HepG2 (cell line): Measurements from ENCODE around the gene SYCE1L. TPM values are rescaled to one million over a fixed set of nuclear protein-coding genes. Genes with fewer than 3 reads are reported as not detected.

ENCODE experiments used
- BRD4 ChIP-seq: sonication (generic); formaldehyde crosslinking; IDR thresholded peaks from 2 replicates; pipeline ENCODE4 v1.4.0; 2020; ENCODE audit warnings: missing genetic modification reagents
- CERS6 ChIP-seq: sonication (generic); formaldehyde crosslinking; IDR thresholded peaks from 2 replicates; pipeline ENCODE4 v1.5.0; 2020; ENCODE audit warnings: missing genetic modification reagents
- HOXA3 ChIP-seq: sonication (generic); formaldehyde crosslinking; IDR thresholded peaks from 2 replicates; pipeline ENCODE4 v1.5.0; 2020; ENCODE audit warnings: missing genetic modification reagents
- PBX2 ChIP-seq: IDR thresholded peaks from 2 replicates; pipeline ENCODE4 v1.6.1; 2016; ENCODE audit warnings: control low read depth
- PHF20 ChIP-seq: sonication (generic); formaldehyde crosslinking; IDR thresholded peaks from 2 replicates; pipeline ENCODE4 v1.5.0; 2020; ENCODE audit warnings: mild to moderate bottlenecking, missing genetic modification reagents
- RFX5 ChIP-seq: IDR thresholded peaks from 2 replicates; pipeline ENCODE4 v1.6.1; 2011; ENCODE audit warnings: low read depth, low read length, improper control_type of control experiment
- ZBTB20 ChIP-seq: sonication (generic); formaldehyde crosslinking; IDR thresholded peaks from 2 replicates; pipeline ENCODE4 v1.8.1; 2023; ENCODE audit warnings: missing genetic modification reagents, low read depth, mild to moderate bottlenecking, borderline replicate concordance
- ZNF20 ChIP-seq: sonication (generic); formaldehyde crosslinking; IDR thresholded peaks from 2 replicates; pipeline ENCODE4 v1.4.0; 2020; ENCODE audit warnings: mild to moderate bottlenecking, moderate library complexity, missing genetic modification reagents
- ZNF24 ChIP-seq: fragments of 450-650 bp; IDR thresholded peaks from 2 replicates; pipeline ENCODE4 v1.6.1; 2017; ENCODE audit warnings: antibody characterized with exemption, mild to moderate bottlenecking
- ZNF652 ChIP-seq: IDR thresholded peaks from 2 replicates; pipeline ENCODE4 v1.6.1; 2016; ENCODE audit warnings: low read depth, borderline replicate concordance
- polyA plus RNA-seq, 8 experiments: library from polyadenylated mRNA; depleted of rRNA in 3 of 8; stranded (reverse) in 7 of 8; unstranded in 1 of 8; fragments of >200 nt; fragmentation: Illumina TruSeq in 4 of 8; extraction: Trizol in 4 of 8; gene quantifications; 2 replicates each; pipeline versions ENCODE4 v1.2.1 to v1.2.3, GENCODE V29; 2011 to 2016; ENCODE audit warnings: low read depth in 4 of 8, missing spikeins in 1 of 8, mixed read lengths in 1 of 8; ENCODE audit not compliant: insufficient read depth in 1 of 8
- total RNA-seq, 5 experiments: library from RNA; depleted of rRNA; stranded (reverse); fragments of >200 nt; fragmentation: Illumina TruSeq; extraction: Trizol; gene quantifications; 2 replicates each; pipeline ENCODE4 v1.2.3, GENCODE V29; 2016; ENCODE audit warnings: low read depth in 1 of 5
- TF ChIP-seq, protein P1 (sequence below): sonication (generic); formaldehyde crosslinking; IDR thresholded peaks from 2 replicates; pipeline ENCODE4 v1.5.1; 2020; ENCODE audit warnings: mild to moderate bottlenecking, missing genetic modification reagents, moderate library complexity
- TF ChIP-seq, protein P2 (sequence below): sonication (generic); IDR thresholded peaks from 2 replicates; pipeline ENCODE4 v1.6.1; 2016; ENCODE audit warnings: low read depth, borderline replicate concordance
- TF ChIP-seq, protein P3 (sequence below): sonication (generic); formaldehyde crosslinking; IDR thresholded peaks from 2 replicates; pipeline ENCODE4 v1.4.0; 2020; ENCODE audit warnings: missing genetic modification reagents
- TF ChIP-seq, protein P4 (sequence below): conservative IDR thresholded peaks from 2 replicates; pipeline ENCODE4 v1.6.1; 2018; ENCODE audit warnings: missing genetic modification reagents

SYCE1L gene
- total and polyA plus RNA-seq, 2 of the 13 experiments (the other 11 are each of a cell fraction or from before 2014, with no cell fraction given) = 0.22 TPM; not detected in 1

GRCh38 chr16:77191259-77191969 is 7.8 kb upstream of the SYCE1L start (continued):
- TF ChIP-seq PBX2 (CRISPR knock-in tag) (no peak), CERS6 (CRISPR knock-in tag) (no peak), ZNF20 (CRISPR knock-in tag) (peak; percentile 80; the same call in 1 of the 2 replicates), ZNF652 (CRISPR knock-in tag) (no peak), ZNF24 (no peak), RFX5 (no peak), BRD4 (CRISPR knock-in tag) (no peak), HOXA3 (no peak), ZBTB20 (CRISPR knock-in tag) (peak; percentile 13; the same call in 1 of the 2 replicates), PHF20 (CRISPR knock-in tag) (0 out of 2 replicates have a peak, but pooled peaks have one; percentile 63)
- TF ChIP-seq, protein P1, sequence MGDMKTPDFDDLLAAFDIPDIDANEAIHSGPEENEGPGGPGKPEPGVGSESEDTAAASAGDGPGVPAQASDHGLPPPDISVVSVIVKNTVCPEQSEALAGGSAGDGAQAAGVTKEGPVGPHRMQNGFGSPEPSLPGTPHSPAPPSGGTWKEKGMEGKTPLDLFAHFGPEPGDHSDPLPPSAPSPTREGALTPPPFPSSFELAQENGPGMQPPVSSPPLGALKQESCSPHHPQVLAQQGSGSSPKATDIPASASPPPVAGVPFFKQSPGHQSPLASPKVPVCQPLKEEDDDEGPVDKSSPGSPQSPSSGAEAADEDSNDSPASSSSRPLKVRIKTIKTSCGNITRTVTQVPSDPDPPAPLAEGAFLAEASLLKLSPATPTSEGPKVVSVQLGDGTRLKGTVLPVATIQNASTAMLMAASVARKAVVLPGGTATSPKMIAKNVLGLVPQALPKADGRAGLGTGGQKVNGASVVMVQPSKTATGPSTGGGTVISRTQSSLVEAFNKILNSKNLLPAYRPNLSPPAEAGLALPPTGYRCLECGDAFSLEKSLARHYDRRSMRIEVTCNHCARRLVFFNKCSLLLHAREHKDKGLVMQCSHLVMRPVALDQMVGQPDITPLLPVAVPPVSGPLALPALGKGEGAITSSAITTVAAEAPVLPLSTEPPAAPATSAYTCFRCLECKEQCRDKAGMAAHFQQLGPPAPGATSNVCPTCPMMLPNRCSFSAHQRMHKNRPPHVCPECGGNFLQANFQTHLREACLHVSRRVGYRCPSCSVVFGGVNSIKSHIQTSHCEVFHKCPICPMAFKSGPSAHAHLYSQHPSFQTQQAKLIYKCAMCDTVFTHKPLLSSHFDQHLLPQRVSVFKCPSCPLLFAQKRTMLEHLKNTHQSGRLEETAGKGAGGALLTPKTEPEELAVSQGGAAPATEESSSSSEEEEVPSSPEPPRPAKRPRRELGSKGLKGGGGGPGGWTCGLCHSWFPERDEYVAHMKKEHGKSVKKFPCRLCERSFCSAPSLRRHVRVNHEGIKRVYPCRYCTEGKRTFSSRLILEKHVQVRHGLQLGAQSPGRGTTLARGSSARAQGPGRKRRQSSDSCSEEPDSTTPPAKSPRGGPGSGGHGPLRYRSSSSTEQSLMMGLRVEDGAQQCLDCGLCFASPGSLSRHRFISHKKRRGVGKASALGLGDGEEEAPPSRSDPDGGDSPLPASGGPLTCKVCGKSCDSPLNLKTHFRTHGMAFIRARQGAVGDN (CRISPR knock-in tag) = no peak
- TF ChIP-seq, protein P2, sequence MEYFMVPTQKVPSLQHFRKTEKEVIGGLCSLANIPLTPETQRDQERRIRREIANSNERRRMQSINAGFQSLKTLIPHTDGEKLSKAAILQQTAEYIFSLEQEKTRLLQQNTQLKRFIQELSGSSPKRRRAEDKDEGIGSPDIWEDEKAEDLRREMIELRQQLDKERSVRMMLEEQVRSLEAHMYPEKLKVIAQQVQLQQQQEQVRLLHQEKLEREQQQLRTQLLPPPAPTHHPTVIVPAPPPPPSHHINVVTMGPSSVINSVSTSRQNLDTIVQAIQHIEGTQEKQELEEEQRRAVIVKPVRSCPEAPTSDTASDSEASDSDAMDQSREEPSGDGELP = no peak
- TF ChIP-seq, protein P3, sequence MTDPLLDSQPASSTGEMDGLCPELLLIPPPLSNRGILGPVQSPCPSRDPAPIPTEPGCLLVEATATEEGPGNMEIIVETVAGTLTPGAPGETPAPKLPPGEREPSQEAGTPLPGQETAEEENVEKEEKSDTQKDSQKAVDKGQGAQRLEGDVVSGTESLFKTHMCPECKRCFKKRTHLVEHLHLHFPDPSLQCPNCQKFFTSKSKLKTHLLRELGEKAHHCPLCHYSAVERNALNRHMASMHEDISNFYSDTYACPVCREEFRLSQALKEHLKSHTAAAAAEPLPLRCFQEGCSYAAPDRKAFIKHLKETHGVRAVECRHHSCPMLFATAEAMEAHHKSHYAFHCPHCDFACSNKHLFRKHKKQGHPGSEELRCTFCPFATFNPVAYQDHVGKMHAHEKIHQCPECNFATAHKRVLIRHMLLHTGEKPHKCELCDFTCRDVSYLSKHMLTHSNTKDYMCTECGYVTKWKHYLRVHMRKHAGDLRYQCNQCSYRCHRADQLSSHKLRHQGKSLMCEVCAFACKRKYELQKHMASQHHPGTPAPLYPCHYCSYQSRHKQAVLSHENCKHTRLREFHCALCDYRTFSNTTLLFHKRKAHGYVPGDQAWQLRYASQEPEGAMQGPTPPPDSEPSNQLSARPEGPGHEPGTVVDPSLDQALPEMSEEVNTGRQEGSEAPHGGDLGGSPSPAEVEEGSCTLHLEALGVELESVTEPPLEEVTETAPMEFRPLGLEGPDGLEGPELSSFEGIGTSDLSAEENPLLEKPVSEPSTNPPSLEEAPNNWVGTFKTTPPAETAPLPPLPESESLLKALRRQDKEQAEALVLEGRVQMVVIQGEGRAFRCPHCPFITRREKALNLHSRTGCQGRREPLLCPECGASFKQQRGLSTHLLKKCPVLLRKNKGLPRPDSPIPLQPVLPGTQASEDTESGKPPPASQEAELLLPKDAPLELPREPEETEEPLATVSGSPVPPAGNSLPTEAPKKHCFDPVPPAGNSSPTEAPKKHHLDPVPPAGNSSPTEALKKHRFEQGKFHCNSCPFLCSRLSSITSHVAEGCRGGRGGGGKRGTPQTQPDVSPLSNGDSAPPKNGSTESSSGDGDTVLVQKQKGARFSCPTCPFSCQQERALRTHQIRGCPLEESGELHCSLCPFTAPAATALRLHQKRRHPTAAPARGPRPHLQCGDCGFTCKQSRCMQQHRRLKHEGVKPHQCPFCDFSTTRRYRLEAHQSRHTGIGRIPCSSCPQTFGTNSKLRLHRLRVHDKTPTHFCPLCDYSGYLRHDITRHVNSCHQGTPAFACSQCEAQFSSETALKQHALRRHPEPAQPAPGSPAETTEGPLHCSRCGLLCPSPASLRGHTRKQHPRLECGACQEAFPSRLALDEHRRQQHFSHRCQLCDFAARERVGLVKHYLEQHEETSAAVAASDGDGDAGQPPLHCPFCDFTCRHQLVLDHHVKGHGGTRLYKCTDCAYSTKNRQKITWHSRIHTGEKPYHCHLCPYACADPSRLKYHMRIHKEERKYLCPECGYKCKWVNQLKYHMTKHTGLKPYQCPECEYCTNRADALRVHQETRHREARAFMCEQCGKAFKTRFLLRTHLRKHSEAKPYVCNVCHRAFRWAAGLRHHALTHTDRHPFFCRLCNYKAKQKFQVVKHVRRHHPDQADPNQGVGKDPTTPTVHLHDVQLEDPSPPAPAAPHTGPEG (CRISPR knock-in tag) = no peak
- TF ChIP-seq, protein P4, sequence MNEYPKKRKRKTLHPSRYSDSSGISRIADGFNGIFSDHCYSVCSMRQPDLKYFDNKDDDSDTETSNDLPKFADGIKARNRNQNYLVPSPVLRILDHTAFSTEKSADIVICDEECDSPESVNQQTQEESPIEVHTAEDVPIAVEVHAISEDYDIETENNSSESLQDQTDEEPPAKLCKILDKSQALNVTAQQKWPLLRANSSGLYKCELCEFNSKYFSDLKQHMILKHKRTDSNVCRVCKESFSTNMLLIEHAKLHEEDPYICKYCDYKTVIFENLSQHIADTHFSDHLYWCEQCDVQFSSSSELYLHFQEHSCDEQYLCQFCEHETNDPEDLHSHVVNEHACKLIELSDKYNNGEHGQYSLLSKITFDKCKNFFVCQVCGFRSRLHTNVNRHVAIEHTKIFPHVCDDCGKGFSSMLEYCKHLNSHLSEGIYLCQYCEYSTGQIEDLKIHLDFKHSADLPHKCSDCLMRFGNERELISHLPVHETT (CRISPR knock-in tag) = no peak
